ENCODE results near the gene HTR7. TPM values are rescaled to one million over a fixed set of nuclear protein-coding genes. Genes with fewer than 3 reads are reported as not detected.

Gene HTR7
- total and polyA plus RNA-seq, 2 of the 4 experiments (the other 2 are of a cell fraction) = 0.43 to 0.72 TPM

DNA sequence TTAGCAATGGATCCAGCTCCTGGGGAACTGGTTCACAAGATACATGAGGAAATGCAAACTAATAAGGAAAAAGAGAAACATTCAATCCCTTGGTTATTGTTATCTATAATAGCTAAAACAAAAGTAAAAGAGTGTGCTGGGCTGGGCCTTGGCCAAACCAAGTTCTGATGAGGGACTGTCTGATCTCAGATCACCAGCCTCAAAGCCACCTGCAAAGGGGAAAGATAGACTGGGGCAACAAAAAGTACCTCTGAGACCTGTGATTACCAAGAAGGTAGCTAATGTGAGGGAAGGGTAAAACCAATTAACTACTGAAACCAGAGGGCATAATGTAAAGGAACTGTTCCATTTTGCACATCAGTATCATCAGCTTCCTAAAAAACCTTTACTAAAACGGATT, 51.2 kb downstream of the HTR7 start:
- no TSS peak for BruUV-seq (replicated peaks)

More for the DNA sequence above, 51.2 kb downstream of the HTR7 start:
- intact Hi-C loops (cut with micrococcal nuclease) (no loop called here), dilution Hi-C loops (cut with HindIII; ENCODE audit: low sequenced_read_pairs, unreplicated experiment) (no loop called here), in situ Hi-C loops (cut with MboI; ENCODE audit: low sequenced_read_pairs) (no loop called here)
- Histone ChIP-seq H3K14ac (replicated peaks; ENCODE audit: low read depth, low read length) (no peak overlapping the region), H3K23ac (ENCODE audit: low read depth, low read length) (no peak overlapping the region), H3K9me1 (ENCODE audit: insufficient read depth, low read length) (no peaks in the 10 kb centered on the region), H3K27me3 (ENCODE audit: control insufficient read depth, insufficient read depth, low read length) (no peaks in the 10 kb centered on the region), H3K56ac (ENCODE audit: extremely low read depth, insufficient read depth, low read length) (no peak overlapping the region), H4K5ac (ENCODE audit: low read depth, low read length) (no peak overlapping the region), H3K18ac (ENCODE audit: low read depth, low read length) (no peak overlapping the region), H2BK5ac (ENCODE audit: low read depth, low read length, poor library complexity, severe bottlenecking) (no peak overlapping the region), H3K4ac (ENCODE audit: low read depth, low read length) (no peak overlapping the region), H4K91ac (ENCODE audit: insufficient read depth, low read depth, low read length) (no peak overlapping the region), H3K27ac (ENCODE audit: insufficient read depth, low read length) (no peak overlapping the region), H2BK120ac (ENCODE audit: low read depth, low read length) (no peak overlapping the region), H3K4me2 (ENCODE audit: low read depth, low read length) (no peak overlapping the region), H2BK15ac (ENCODE audit: low read depth, low read length) (no peak overlapping the region), H2AK9ac (replicated peaks; ENCODE audit: low read depth, low read length, poor library complexity) (no peak overlapping the region), H4K20me1 (ENCODE audit: insufficient read depth, low read length) (no peaks in the 10 kb centered on the region), H3K4me3 (ENCODE audit: insufficient read depth, low read depth, low read length) (no peak overlapping the region), H2AFZ (replicated peaks; ENCODE audit: low read length, poor library complexity) (no peak overlapping the region), H3K9me3 (ENCODE audit: control insufficient read depth, insufficient read depth, low read length) (no peaks in the 10 kb centered on the region), H4K8ac (ENCODE audit: low read depth in 2 of 2, low read length in 2 of 2) (no peak overlapping the region), H3K36me3 (ENCODE audit: control insufficient read depth, insufficient read depth, low read length) (no peaks in the 10 kb centered on the region), H3K79me1 (ENCODE audit: low read depth in 1 of 2, low read length in 2 of 2) (no peaks in the 10 kb centered on the region), H3K9ac (ENCODE audit: low read depth, low read length) (no peak overlapping the region), H3K4me1 (ENCODE audit: control insufficient read depth, insufficient read depth, low read length) (no peaks in the 10 kb centered on the region), H2BK20ac (ENCODE audit: low read depth, low read length) (no peak overlapping the region), H2AK5ac (ENCODE audit: low read depth, low read length) (no peak overlapping the region)
- ATAC-seq (ENCODE audit: low read depth) = no peak
- POLR2A ChIA-PET (ENCODE audit: unreplicated experiment) = no interaction called here
- no CpG with 5 or more reads among the region's 1 CpG for WGBS, 2 experiments (ENCODE audit: extremely low coverage in 2 of 2, insufficient read length in 1 of 2)
- TF ChIP-seq MAFK (IDR thresholded peaks at IDR 0.05; ENCODE audit: low read depth, low read length) = no peak
- no peak for TF ChIP-seq RFX5 (IDR thresholded peaks at IDR 0.05; ENCODE audit: low read depth, low read length)
- TF ChIP-seq RAD21 (IDR thresholded peaks at IDR 0.05; ENCODE audit: low read length) = no peak
- TF ChIP-seq, protein P1, sequence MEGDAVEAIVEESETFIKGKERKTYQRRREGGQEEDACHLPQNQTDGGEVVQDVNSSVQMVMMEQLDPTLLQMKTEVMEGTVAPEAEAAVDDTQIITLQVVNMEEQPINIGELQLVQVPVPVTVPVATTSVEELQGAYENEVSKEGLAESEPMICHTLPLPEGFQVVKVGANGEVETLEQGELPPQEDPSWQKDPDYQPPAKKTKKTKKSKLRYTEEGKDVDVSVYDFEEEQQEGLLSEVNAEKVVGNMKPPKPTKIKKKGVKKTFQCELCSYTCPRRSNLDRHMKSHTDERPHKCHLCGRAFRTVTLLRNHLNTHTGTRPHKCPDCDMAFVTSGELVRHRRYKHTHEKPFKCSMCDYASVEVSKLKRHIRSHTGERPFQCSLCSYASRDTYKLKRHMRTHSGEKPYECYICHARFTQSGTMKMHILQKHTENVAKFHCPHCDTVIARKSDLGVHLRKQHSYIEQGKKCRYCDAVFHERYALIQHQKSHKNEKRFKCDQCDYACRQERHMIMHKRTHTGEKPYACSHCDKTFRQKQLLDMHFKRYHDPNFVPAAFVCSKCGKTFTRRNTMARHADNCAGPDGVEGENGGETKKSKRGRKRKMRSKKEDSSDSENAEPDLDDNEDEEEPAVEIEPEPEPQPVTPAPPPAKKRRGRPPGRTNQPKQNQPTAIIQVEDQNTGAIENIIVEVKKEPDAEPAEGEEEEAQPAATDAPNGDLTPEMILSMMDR (conservative IDR thresholded peaks at IDR 0.05; ENCODE audit: low read depth, low read length) = no peak
- TF ChIP-seq CEBPB (IDR thresholded peaks at IDR 0.05; ENCODE audit: low read depth, low read length) = no peak
- TF ChIP-seq RCOR1 (IDR thresholded peaks at IDR 0.05; ENCODE audit: insufficient replicate concordance, low read length) = no peak
- TF ChIP-seq CHD1 (IDR thresholded peaks at IDR 0.05; ENCODE audit: low read depth, low read length) = no peak
- TF ChIP-seq POLR2A (IDR thresholded peaks at IDR 0.05; ENCODE audit: low read depth, low read length) = no peak
- no peak for TF ChIP-seq NFE2L2 (IDR thresholded peaks at IDR 0.05; ENCODE audit: low read depth, low read length)
- no peak for TF ChIP-seq MAZ (IDR thresholded peaks at IDR 0.05; ENCODE audit: borderline replicate concordance, low read depth, low read length)
- TF ChIP-seq, protein P2, sequence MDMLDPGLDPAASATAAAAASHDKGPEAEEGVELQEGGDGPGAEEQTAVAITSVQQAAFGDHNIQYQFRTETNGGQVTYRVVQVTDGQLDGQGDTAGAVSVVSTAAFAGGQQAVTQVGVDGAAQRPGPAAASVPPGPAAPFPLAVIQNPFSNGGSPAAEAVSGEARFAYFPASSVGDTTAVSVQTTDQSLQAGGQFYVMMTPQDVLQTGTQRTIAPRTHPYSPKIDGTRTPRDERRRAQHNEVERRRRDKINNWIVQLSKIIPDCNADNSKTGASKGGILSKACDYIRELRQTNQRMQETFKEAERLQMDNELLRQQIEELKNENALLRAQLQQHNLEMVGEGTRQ (IDR thresholded peaks at IDR 0.05; ENCODE audit: low read depth, low read length) = no peak
- TF ChIP-seq FOS (IDR thresholded peaks at IDR 0.05; ENCODE audit: low read depth, low read length) = no peak
- no peak for TF ChIP-seq BHLHE40 (IDR thresholded peaks at IDR 0.05; ENCODE audit: low read depth, low read length)
- no peak for TF ChIP-seq MXI1 (IDR thresholded peaks at IDR 0.05; ENCODE audit: borderline replicate concordance, low read depth, low read length)
- TF ChIP-seq SMC3 (IDR thresholded peaks at IDR 0.05; ENCODE audit: low read depth, low read length) = no peak
- TF ChIP-seq, protein P3, sequence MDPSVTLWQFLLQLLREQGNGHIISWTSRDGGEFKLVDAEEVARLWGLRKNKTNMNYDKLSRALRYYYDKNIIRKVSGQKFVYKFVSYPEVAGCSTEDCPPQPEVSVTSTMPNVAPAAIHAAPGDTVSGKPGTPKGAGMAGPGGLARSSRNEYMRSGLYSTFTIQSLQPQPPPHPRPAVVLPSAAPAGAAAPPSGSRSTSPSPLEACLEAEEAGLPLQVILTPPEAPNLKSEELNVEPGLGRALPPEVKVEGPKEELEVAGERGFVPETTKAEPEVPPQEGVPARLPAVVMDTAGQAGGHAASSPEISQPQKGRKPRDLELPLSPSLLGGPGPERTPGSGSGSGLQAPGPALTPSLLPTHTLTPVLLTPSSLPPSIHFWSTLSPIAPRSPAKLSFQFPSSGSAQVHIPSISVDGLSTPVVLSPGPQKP (IDR thresholded peaks at IDR 0.05; ENCODE audit: borderline replicate concordance, low read depth, low read length) = no peak
- no peak for DNase-seq
- CTCF ChIA-PET = interaction anchor here (0.7 kb wide), 1 partner anchor 18 kb away, joined by 3 read pairs; no protein-coding TSS in a partner anchor

Measured in IMR-90 (cell line).